GM12865 (cell line): ENCODE results near the gene KDM5B.

ENCODE experiments used
- DNase-seq: peaks from one replicate; pipeline ENCODE4 v3.0.0; 2010; ENCODE audit warnings: low read depth
- H3K4me3 ChIP-seq: 2 replicates; pipeline ENCODE4 v1.5.1; 2011; ENCODE audit warnings: mild to moderate bottlenecking, low read depth, low read length, control low read depth
- CTCF ChIP-seq: IDR thresholded peaks from 2 replicates; pipeline ENCODE4 v1.5.1; 2011; ENCODE audit warnings: low read length, control low read depth, low read depth, inconsistent platforms; ENCODE audit not compliant: insufficient read depth; ENCODE audit errors: missing control alignments

Gene KDM5B

GRCh38 chr1:202704601-202705000 lies 103.6 kb downstream of the KDM5B start:
- TF ChIP-seq CTCF = no peak
- DNase-seq = no peak
- no peak overlapping the region for H3K4me3 ChIP-seq

GRCh38 chr1:202703191-202703590 lies 105.0 kb downstream of the KDM5B start:
- no peak for DNase-seq

GRCh38 chr1:202702088-202702487 lies 106.1 kb downstream of the KDM5B start:
- no peak overlapping the region for H3K4me3 ChIP-seq
- DNase-seq = no peak
- TF ChIP-seq CTCF = no peak

More at GRCh38 chr1:202703191-202703590, 105.0 kb downstream of the KDM5B start:
- TF ChIP-seq CTCF = no peak
- no peak overlapping the region for H3K4me3 ChIP-seq

- no peak overlapping the region for H3K4me3 ChIP-seq
- no peak for DNase-seq
- no peak for TF ChIP-seq CTCF
Measured at GRCh38 chr1:202701200-202701599, 107.0 kb downstream of the KDM5B start.

GRCh38 chr1:202700061-202700460 lies 108.2 kb downstream of the KDM5B start:
- no peak for TF ChIP-seq CTCF
- no peak for DNase-seq
- no peak overlapping the region for H3K4me3 ChIP-seq

GRCh38 chr1:202698276-202698675 lies 109.9 kb downstream of the KDM5B start:
- no peak overlapping the region for H3K4me3 ChIP-seq
- TF ChIP-seq CTCF = no peak
- DNase-seq = no peak

- no peak overlapping the region for H3K4me3 ChIP-seq
- TF ChIP-seq CTCF = no peak
- no peak for DNase-seq
Measured at GRCh38 chr1:202697038-202697437, 111.2 kb downstream of the KDM5B start.
